WERI-Rb-1 (cell line): ENCODE measurements around the gene SEZ6L.

Experiments used
- DNase-seq: peaks from one replicate; pipeline ENCODE4 v3.0.0-alpha.2; 2020
- H3K27ac ChIP-seq: fragments of 250-450 bp; sonication (Bioruptor Pico); 2 replicates; pipeline ENCODE4 v1.5.1; 2020; ENCODE audit warnings: mild to moderate bottlenecking, moderate library complexity
- H3K27me3 ChIP-seq: fragments of 250-450 bp; sonication (Bioruptor Pico); 2 replicates; pipeline ENCODE4 v1.5.1; 2021; ENCODE audit warnings: mild to moderate bottlenecking, low read depth, moderate library complexity; ENCODE audit not compliant: insufficient read depth, severe bottlenecking
- H3K36me3 ChIP-seq: fragments of 250-450 bp; sonication (Bioruptor Pico); 2 replicates; pipeline ENCODE4 v1.5.1; 2020; ENCODE audit warnings: mild to moderate bottlenecking, moderate library complexity
- H3K4me3 ChIP-seq: 2 replicates; pipeline ENCODE4 v1.5.1; 2011; ENCODE audit warnings: low read depth, mild to moderate bottlenecking, control low read depth, low read length
- H3K9me3 ChIP-seq: fragments of 250-450 bp; sonication (Bioruptor Pico); 2 replicates; pipeline ENCODE4 v1.5.1; 2021; ENCODE audit warnings: mild to moderate bottlenecking, moderate library complexity; ENCODE audit not compliant: severe bottlenecking
- CTCF ChIP-seq: IDR thresholded peaks from 2 replicates; pipeline ENCODE4 v1.5.1; 2011; ENCODE audit warnings: low read depth, mild to moderate bottlenecking, control low read depth, inconsistent platforms, low read length

SEZ6L gene

GRCh38 chr22:26336773-26337172 is 167.5 kb downstream of the SEZ6L start:
- Histone ChIP-seq H3K36me3 (no peaks in the 10 kb centered on the region), H3K27me3 (peaks cover 52% of the 10 kb centered on the region), H3K9me3 (no peaks in the 10 kb centered on the region), H3K4me3 (no peak overlapping the region), H3K27ac (no peak overlapping the region)
- TF ChIP-seq CTCF: no peak
- DNase-seq: no peak

- no peak overlapping the region for H3K4me3 ChIP-seq
- H3K27me3 ChIP-seq: peaks cover 47% of the 10 kb centered on the region
- TF ChIP-seq CTCF: no peak
- no peaks in the 10 kb centered on the region for H3K9me3 ChIP-seq
- H3K27ac ChIP-seq: no peak overlapping the region
- DNase-seq: no peak
- H3K36me3 ChIP-seq: no peaks in the 10 kb centered on the region
These were observed 170.5 kb downstream of the SEZ6L start for GRCh38 chr22:26339755-26340154.

- H3K27me3 ChIP-seq: peaks cover 24% of the 10 kb centered on the region
- no peak for TF ChIP-seq CTCF
These were observed 173.6 kb downstream of the SEZ6L start for GRCh38 chr22:26342745-26343410.

GRCh38 chr22:26345496-26345895 is 176.2 kb downstream of the SEZ6L start:
- no peak for TF ChIP-seq CTCF
- Histone ChIP-seq H3K27ac (no peak overlapping the region), H3K36me3 (no peaks in the 10 kb centered on the region), H3K9me3 (no peaks in the 10 kb centered on the region), H3K4me3 (no peak overlapping the region), H3K27me3 (peaks cover 11% of the 10 kb centered on the region)
- no peak for DNase-seq

More at GRCh38 chr22:26342745-26343410, 173.6 kb downstream of the SEZ6L start:
- H3K4me3 ChIP-seq: no peak overlapping the region
- H3K27ac ChIP-seq: no peak overlapping the region
- no peaks in the 10 kb centered on the region for H3K36me3 ChIP-seq
- no peaks in the 10 kb centered on the region for H3K9me3 ChIP-seq
- DNase-seq: no peak

- Histone ChIP-seq H3K36me3 (no peaks in the 10 kb centered on the region), H3K4me3 (no peak overlapping the region), H3K27ac (no peak overlapping the region), H3K27me3 (peaks cover 3% of the 10 kb centered on the region), H3K9me3 (no peaks in the 10 kb centered on the region)
- DNase-seq: no peak
- no peak for TF ChIP-seq CTCF
These were observed 179.7 kb downstream of the SEZ6L start for GRCh38 chr22:26348810-26349526.

GRCh38 chr22:26354707-26355106 is 185.4 kb downstream of the SEZ6L start:
- Histone ChIP-seq H3K9me3 (no peaks in the 10 kb centered on the region), H3K27me3 (no peaks in the 10 kb centered on the region)
- no peak for TF ChIP-seq CTCF

More at GRCh38 chr22:26354707-26355106, 185.4 kb downstream of the SEZ6L start:
- Histone ChIP-seq H3K4me3 (no peak overlapping the region), H3K27ac (no peak overlapping the region), H3K36me3 (no peaks in the 10 kb centered on the region)
- no peak for DNase-seq
